Thoracic aorta (tissue), 2 donors: Measurements from ENCODE around the gene STAT6. TPM values are rescaled to one million over a fixed set of nuclear protein-coding genes. Genes with fewer than 3 reads are reported as not detected.

Experiments
- ATAC-seq: fragments of 150-250 bp; one replicate; pipeline ENCODE4 v1.8.0; 2017; ENCODE audit warnings: low read depth; ENCODE audit not compliant: insufficient number of reproducible peaks, low FRiP score
- DNase-seq: peaks from one replicate; pipeline ENCODE4 v3.0.0-alpha.2; 2020; ENCODE audit warnings: low spot score
- H3K27ac ChIP-seq, 2 donors: fragments of 200-600 bp; sonication (generic); 1 replicate in 1 of 2; 2 replicates in 1 of 2; pipeline ENCODE4 v1.5.1; 2016; ENCODE audit warnings: mild to moderate bottlenecking in 2 of 2, moderate library complexity in 2 of 2
- H3K27me3 ChIP-seq: fragments of 200-600 bp; sonication (generic); replicated peaks from 2 replicates; pipeline ENCODE4 v1.6.0; 2016; ENCODE audit warnings: mild to moderate bottlenecking; ENCODE audit not compliant: insufficient read depth
- H3K36me3 ChIP-seq: fragments of 200-600 bp; sonication (generic); one replicate; pipeline ENCODE4 v1.5.1; 2016
- H3K4me1 ChIP-seq, 2 donors: fragments of 200-600 bp; sonication (generic); 1 replicate in 1 of 2; 2 replicates in 1 of 2; pipeline versions ENCODE4 v1.5.1 to v1.6.0; 2016; ENCODE audit warnings: low read depth in 2 of 2, mild to moderate bottlenecking in 1 of 2; ENCODE audit not compliant: control insufficient read depth in 1 of 2
- H3K4me3 ChIP-seq: fragments of 200-600 bp; sonication (generic); 2 replicates; pipeline ENCODE4 v1.5.1; 2016; ENCODE audit warnings: mild to moderate bottlenecking
- H3K9me3 ChIP-seq: fragments of 200-600 bp; sonication (generic); 2 replicates; pipeline ENCODE4 v1.5.1; 2016
- CTCF ChIP-seq: fragments of 200-600 bp; sonication (generic); IDR thresholded peaks from one replicate; pipeline ENCODE4 v1.5.1; 2019; ENCODE audit warnings: antibody characterized with exemption
- total RNA-seq, 2 donors: library from RNA; depleted of rRNA; stranded (reverse); fragments of >200 nt; gene quantifications; one replicate each; pipeline versions ENCODE4 v1.1.0 to v1.2.3, GENCODE V29; 2016

The STAT6 gene
- total RNA-seq, 2 donors from 2014 or later: 133 to 185 TPM

GRCh38 chr12:57109207-57110103, 1.7 kb downstream of the STAT6 start:
- DNase-seq (no peak), ATAC-seq (no peak)
- peak overlapping the region; percentile 95 for H3K27ac ChIP-seq
- TF ChIP-seq CTCF: no peak
- H3K4me3 ChIP-seq: peak overlapping the region; percentile 79
- peaks cover 16 to 36% of the 10 kb centered on the region in 2 donors for H3K4me1 ChIP-seq
- H3K9me3 ChIP-seq: no peaks in the 10 kb centered on the region
- peaks cover 34% of the 10 kb centered on the region for H3K36me3 ChIP-seq
- H3K27me3 ChIP-seq: no peaks in the 10 kb centered on the region

GRCh38 chr12:57107456-57108155, 3.6 kb downstream of the STAT6 start:
- H3K4me1 ChIP-seq: peaks cover 16 to 33% of the 10 kb centered on the region in 2 donors
- H3K4me3 ChIP-seq: no peak overlapping the region
- ATAC-seq (no peak), DNase-seq (no peak)
- H3K27me3 ChIP-seq: no peaks in the 10 kb centered on the region
- H3K36me3 ChIP-seq: peaks cover 39% of the 10 kb centered on the region
- no peak for TF ChIP-seq CTCF
- peak overlapping the region; percentile 5 for H3K27ac ChIP-seq
- no peaks in the 10 kb centered on the region for H3K9me3 ChIP-seq

- ATAC-seq (no peak), DNase-seq (no peak)
- Histone ChIP-seq H3K27me3 (no peaks in the 10 kb centered on the region), H3K9me3 (no peaks in the 10 kb centered on the region), H3K4me3 (no peak overlapping the region), H3K27ac (no peak overlapping the region), H3K36me3 (peaks cover 48% of the 10 kb centered on the region), H3K4me1 (peaks cover 16 to 28% of the 10 kb centered on the region in 2 donors)
- no peak for TF ChIP-seq CTCF
These were observed 5.0 kb downstream of the STAT6 start for GRCh38 chr12:57106021-57106708.

GRCh38 chr12:57105011-57105753, 6.0 kb downstream of the STAT6 start:
- no peaks in the 10 kb centered on the region for H3K9me3 ChIP-seq
- ATAC-seq (no peak), DNase-seq (no peak)
- peaks cover 48% of the 10 kb centered on the region for H3K36me3 ChIP-seq
- no peaks in the 10 kb centered on the region for H3K27me3 ChIP-seq
- TF ChIP-seq CTCF: no peak
- no peak overlapping the region for H3K27ac ChIP-seq
- peaks cover 16 to 28% of the 10 kb centered on the region in 2 donors for H3K4me1 ChIP-seq
- no peak overlapping the region for H3K4me3 ChIP-seq
